ENCODE results near the gene BMAL1.

DNA sequence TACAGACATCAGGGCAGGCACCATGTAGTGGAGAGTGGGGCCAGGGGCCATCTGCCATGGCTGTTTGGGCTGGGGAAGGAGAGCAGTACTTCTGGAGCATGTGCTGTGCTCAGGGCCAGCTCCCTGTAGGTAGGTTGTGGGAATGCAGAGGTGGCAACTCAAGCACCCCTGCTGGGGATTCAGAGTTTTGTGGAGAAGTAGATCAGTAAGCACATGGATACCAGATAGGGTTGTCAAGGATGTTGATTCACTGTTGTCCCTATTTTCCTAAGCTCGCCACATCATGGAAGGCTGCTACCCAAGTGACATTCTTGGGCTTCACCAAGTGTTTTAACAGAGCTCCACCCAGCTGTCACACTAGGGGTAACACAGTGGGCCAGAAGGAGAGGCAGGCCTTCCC lies 67.2 kb downstream of the BMAL1 start:
- TF ChIP-seq, protein P1, sequence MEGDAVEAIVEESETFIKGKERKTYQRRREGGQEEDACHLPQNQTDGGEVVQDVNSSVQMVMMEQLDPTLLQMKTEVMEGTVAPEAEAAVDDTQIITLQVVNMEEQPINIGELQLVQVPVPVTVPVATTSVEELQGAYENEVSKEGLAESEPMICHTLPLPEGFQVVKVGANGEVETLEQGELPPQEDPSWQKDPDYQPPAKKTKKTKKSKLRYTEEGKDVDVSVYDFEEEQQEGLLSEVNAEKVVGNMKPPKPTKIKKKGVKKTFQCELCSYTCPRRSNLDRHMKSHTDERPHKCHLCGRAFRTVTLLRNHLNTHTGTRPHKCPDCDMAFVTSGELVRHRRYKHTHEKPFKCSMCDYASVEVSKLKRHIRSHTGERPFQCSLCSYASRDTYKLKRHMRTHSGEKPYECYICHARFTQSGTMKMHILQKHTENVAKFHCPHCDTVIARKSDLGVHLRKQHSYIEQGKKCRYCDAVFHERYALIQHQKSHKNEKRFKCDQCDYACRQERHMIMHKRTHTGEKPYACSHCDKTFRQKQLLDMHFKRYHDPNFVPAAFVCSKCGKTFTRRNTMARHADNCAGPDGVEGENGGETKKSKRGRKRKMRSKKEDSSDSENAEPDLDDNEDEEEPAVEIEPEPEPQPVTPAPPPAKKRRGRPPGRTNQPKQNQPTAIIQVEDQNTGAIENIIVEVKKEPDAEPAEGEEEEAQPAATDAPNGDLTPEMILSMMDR (IDR thresholded peaks at IDR 0.05; ENCODE audit: insufficient read depth, low read length, poor library complexity, severe bottlenecking), result no peak
- TF ChIP-seq EZH2phosphoT487 (conservative IDR thresholded peaks at IDR 0.05; ENCODE audit: low read length), result no peak

Measured in SU-DHL-6 (cell line).